HuH-7 (cell line): ENCODE data around the gene GAS7.

Experiments
- DNase-seq: peaks from one replicate; pipeline ENCODE4 v3.0.0; 2011; ENCODE audit warnings: low spot score

The GAS7 gene

GRCh38 chr17:10171122-10171571, 27.3 kb downstream of the GAS7 start:
- DNase-seq = no peak

GRCh38 chr17:10170233-10170632, 28.2 kb downstream of the GAS7 start:
- no peak for DNase-seq

GRCh38 chr17:10169290-10169689, 29.1 kb downstream of the GAS7 start:
- no peak for DNase-seq

- DNase-seq = no peak
Measured at GRCh38 chr17:10166176-10166935, 32.0 kb downstream of the GAS7 start.

- no peak for DNase-seq
Measured at GRCh38 chr17:10162096-10162495, 36.3 kb downstream of the GAS7 start.

- no peak for DNase-seq
Measured at GRCh38 chr17:10161386-10161785, 37.0 kb downstream of the GAS7 start.

- DNase-seq = no peak
Measured at GRCh38 chr17:10156948-10157607, 41.3 kb downstream of the GAS7 start.

GRCh38 chr17:10156599-10156947, 41.8 kb downstream of the GAS7 start:
- DNase-seq = no peak

GRCh38 chr17:10156077-10156435, 42.4 kb downstream of the GAS7 start:
- no peak for DNase-seq

GRCh38 chr17:10155371-10156076, 42.9 kb downstream of the GAS7 start:
- DNase-seq = no peak

- DNase-seq = no peak
Measured at GRCh38 chr17:10151667-10152496, 46.5 kb downstream of the GAS7 start.

- no peak for DNase-seq
Measured at GRCh38 chr17:10149573-10150399, 48.6 kb downstream of the GAS7 start.

GRCh38 chr17:10147761-10148415, 50.5 kb downstream of the GAS7 start:
- DNase-seq = no peak

GRCh38 chr17:10147040-10147439, 51.4 kb downstream of the GAS7 start:
- DNase-seq = no peak

GRCh38 chr17:10144982-10145381, 53.4 kb downstream of the GAS7 start:
- no peak for DNase-seq

- no peak for DNase-seq
Measured at GRCh38 chr17:10144456-10144855, 54.0 kb downstream of the GAS7 start.

GRCh38 chr17:10141436-10141835, 57.0 kb downstream of the GAS7 start:
- DNase-seq = no peak

GRCh38 chr17:10139577-10139976, 58.8 kb downstream of the GAS7 start:
- DNase-seq = no peak

GRCh38 chr17:10136258-10136981, 62.0 kb downstream of the GAS7 start:
- DNase-seq = no peak
